HepG2 (cell line): ENCODE data around the gene NUP85. TPM values are rescaled to one million over a fixed set of nuclear protein-coding genes. Genes with fewer than 3 reads are reported as not detected.

Experiments
- ARNT2 ChIP-seq: sonication (generic); formaldehyde crosslinking; IDR thresholded peaks from 2 replicates; pipeline ENCODE4 v1.8.0; 2022; ENCODE audit warnings: mild to moderate bottlenecking, low read depth, missing genetic modification reagents, moderate library complexity
- ATF5 ChIP-seq: sonication (generic); formaldehyde crosslinking; IDR thresholded peaks from 2 replicates; pipeline ENCODE4 v1.4.0; 2020; ENCODE audit warnings: mild to moderate bottlenecking, low read depth, missing genetic modification reagents
- ATM ChIP-seq: fragments of 450-650 bp; IDR thresholded peaks from 2 replicates; pipeline ENCODE4 v1.7.1; 2017; ENCODE audit warnings: mild to moderate bottlenecking, borderline replicate concordance
- CBFB ChIP-seq: sonication (generic); formaldehyde crosslinking; IDR thresholded peaks from 2 replicates; pipeline ENCODE4 v1.4.0; 2020; ENCODE audit warnings: missing genetic modification reagents
- DMTF1 ChIP-seq: sonication (generic); formaldehyde crosslinking; IDR thresholded peaks from 2 replicates; pipeline ENCODE4 v1.4.0; 2020; ENCODE audit warnings: mild to moderate bottlenecking, missing genetic modification reagents
- GPN1 ChIP-seq: sonication (generic); formaldehyde crosslinking; IDR thresholded peaks from 2 replicates; pipeline ENCODE4 v1.5.1; 2020; ENCODE audit warnings: missing genetic modification reagents, borderline replicate concordance
- POLR2AphosphoS2 ChIP-seq: IDR thresholded peaks from 2 replicates; pipeline ENCODE4 v1.6.1; 2011; ENCODE audit warnings: low read depth, low read length, improper control_type of control experiment
- RFX5 ChIP-seq: IDR thresholded peaks from 2 replicates; pipeline ENCODE4 v1.6.1; 2011; ENCODE audit warnings: low read depth, low read length, improper control_type of control experiment
- SCMH1 ChIP-seq: sonication (generic); formaldehyde crosslinking; IDR thresholded peaks from 2 replicates; pipeline ENCODE4 v1.9.0; 2021; ENCODE audit warnings: missing genetic modification reagents, mild to moderate bottlenecking, borderline replicate concordance
- SP140L ChIP-seq: sonication (generic); formaldehyde crosslinking; IDR thresholded peaks from 2 replicates; pipeline ENCODE4 v1.4.0; 2020; ENCODE audit warnings: missing genetic modification reagents, borderline replicate concordance
- THAP8 ChIP-seq: sonication (generic); formaldehyde crosslinking; IDR thresholded peaks from 2 replicates; pipeline ENCODE4 v1.5.1; 2020; ENCODE audit warnings: missing genetic modification reagents, mild to moderate bottlenecking, borderline replicate concordance
- TSC22D2 ChIP-seq: sonication (generic); formaldehyde crosslinking; IDR thresholded peaks from 2 replicates; pipeline ENCODE4 v1.5.1; 2020; ENCODE audit warnings: missing genetic modification reagents, mild to moderate bottlenecking, borderline replicate concordance
- ZBTB49 ChIP-seq: sonication (generic); formaldehyde crosslinking; IDR thresholded peaks from 2 replicates; pipeline ENCODE4 v1.4.0; 2020; ENCODE audit warnings: missing genetic modification reagents, borderline replicate concordance
- ZNF264 ChIP-seq: sonication (generic); formaldehyde crosslinking; IDR thresholded peaks from 2 replicates; pipeline ENCODE4 v1.4.0; 2020; ENCODE audit warnings: missing genetic modification reagents
- ZNF280D ChIP-seq: sonication (generic); formaldehyde crosslinking; IDR thresholded peaks from 2 replicates; pipeline ENCODE4 v1.5.1; 2020; ENCODE audit warnings: mild to moderate bottlenecking, missing genetic modification reagents
- ZNF616 ChIP-seq: sonication (generic); formaldehyde crosslinking; IDR thresholded peaks from 2 replicates; pipeline ENCODE4 v1.5.0; 2020; ENCODE audit warnings: low read depth, mild to moderate bottlenecking, missing genetic modification reagents
- ZNF619 ChIP-seq: sonication (generic); formaldehyde crosslinking; IDR thresholded peaks from 2 replicates; pipeline ENCODE4 v1.4.0; 2020; ENCODE audit warnings: mild to moderate bottlenecking, missing genetic modification reagents
- ZNF660 ChIP-seq: sonication (generic); formaldehyde crosslinking; IDR thresholded peaks from 2 replicates; pipeline ENCODE4 v1.5.1; 2020; ENCODE audit warnings: mild to moderate bottlenecking, low read depth, missing genetic modification reagents, borderline replicate concordance
- ZNF737 ChIP-seq: sonication (generic); formaldehyde crosslinking; IDR thresholded peaks from 2 replicates; pipeline ENCODE4 v1.5.0; 2020; ENCODE audit warnings: missing genetic modification reagents, mild to moderate bottlenecking, borderline replicate concordance
- ZNF776 ChIP-seq: sonication (generic); formaldehyde crosslinking; IDR thresholded peaks from 2 replicates; pipeline ENCODE4 v1.4.0; 2020; ENCODE audit warnings: mild to moderate bottlenecking, missing genetic modification reagents
- ZNF850 ChIP-seq: sonication (generic); formaldehyde crosslinking; conservative IDR thresholded peaks from 2 replicates; pipeline ENCODE4 v1.9.0; 2021; ENCODE audit warnings: mild to moderate bottlenecking, missing genetic modification reagents
- ZNF883 ChIP-seq: sonication (generic); formaldehyde crosslinking; IDR thresholded peaks from 2 replicates; pipeline ENCODE4 v1.5.1; 2020; ENCODE audit warnings: mild to moderate bottlenecking, missing genetic modification reagents; ENCODE audit errors: not compliant biosample characterization
- polyA plus RNA-seq, 8 experiments: library from polyadenylated mRNA; depleted of rRNA in 3 of 8; stranded (reverse) in 7 of 8; unstranded in 1 of 8; fragments of >200 nt; fragmentation: Illumina TruSeq in 4 of 8; extraction: Trizol in 4 of 8; gene quantifications; 2 replicates each; pipeline versions ENCODE4 v1.2.1 to v1.2.3, GENCODE V29; 2011 to 2016; ENCODE audit warnings: low read depth in 4 of 8, missing spikeins in 1 of 8, mixed read lengths in 1 of 8; ENCODE audit not compliant: insufficient read depth in 1 of 8
- total RNA-seq, 5 experiments: library from RNA; depleted of rRNA; stranded (reverse); fragments of >200 nt; fragmentation: Illumina TruSeq; extraction: Trizol; gene quantifications; 2 replicates each; pipeline ENCODE4 v1.2.3, GENCODE V29; 2016; ENCODE audit warnings: low read depth in 1 of 5

The NUP85 gene
- total and polyA plus RNA-seq, 2 of the 13 experiments (the other 11 are each of a cell fraction or from before 2014, with no cell fraction given), result 89.1 to 124 TPM

- no peak for TF ChIP-seq ZBTB49 (CRISPR knock-in tag)
- no peak for TF ChIP-seq ZNF619 (CRISPR knock-in tag)
- no peak for TF ChIP-seq POLR2AphosphoS2
- TF ChIP-seq ARNT2 (CRISPR knock-in tag), result no peak
- TF ChIP-seq THAP8, result no peak
- TF ChIP-seq RFX5, result no peak
- TF ChIP-seq SP140L (CRISPR knock-in tag), result no peak
- no peak for TF ChIP-seq ZNF616 (CRISPR knock-in tag)
- TF ChIP-seq DMTF1 (CRISPR knock-in tag), result no peak
- no peak for TF ChIP-seq ZNF850 (CRISPR knock-in tag)
- TF ChIP-seq ZNF264 (CRISPR knock-in tag), result no peak
- no peak for TF ChIP-seq SCMH1 (CRISPR knock-in tag)
- no peak for TF ChIP-seq GPN1 (CRISPR knock-in tag)
- TF ChIP-seq ZNF883 (CRISPR knock-in tag), result peak; percentile 55
- TF ChIP-seq ZNF737 (CRISPR knock-in tag), result no peak
- no peak for TF ChIP-seq CBFB (CRISPR knock-in tag)
- TF ChIP-seq ZNF280D, result no peak
- TF ChIP-seq ZNF660 (CRISPR knock-in tag), result no peak
- no peak for TF ChIP-seq ATM
- TF ChIP-seq TSC22D2 (CRISPR knock-in tag), result no peak
- TF ChIP-seq ATF5 (CRISPR knock-in tag), result no peak
- TF ChIP-seq ZNF776, result no peak
Measured at GRCh38 chr17:75238684-75239191, 33.3 kb downstream of the NUP85 start (continued).
